Regular cardiac myocyte (primary cell): ENCODE results near the gene CXCR4. TPM values are rescaled to one million over a fixed set of nuclear protein-coding genes. Genes with fewer than 3 reads are reported as not detected.

Experiments
- total RNA-seq: library from RNA; depleted of rRNA; stranded (reverse); fragments of >200 nt; gene quantifications from 2 replicates; pipeline ENCODE4 v1.2.3, GENCODE V29; 2014

The CXCR4 gene
- 0.77 and 0.85 TPM in 2 replicates for total RNA-seq

GRCh38 chr2:136117909-136118818 lies at the start of gene CXCR4:
TSS of gene CXCR4 (minus strand) at chr2:136118149. CDS start at chr2:136118060, 89 bp downstream.

Other genes starting within 250 kb of the CXCR4 start
- gene MCM6, start 241.7 kb downstream of the CXCR4 start, total RNA-seq = 8.2 and 39.9 TPM in 2 replicates
- 117 and 134 TPM in 2 replicates for gene DARS1, start 132.5 kb downstream of the CXCR4 start, total RNA-seq